Endothelial cell (in vitro differentiated cells): ENCODE measurements around the gene B3GNT7. TPM values are rescaled to one million over a fixed set of nuclear protein-coding genes. Genes with fewer than 3 reads are reported as not detected.
"Not testable (repeated sequence)": the region's sequence is repeated elsewhere in the genome, so short reads cannot be mapped to it uniquely, and the experiment has no call there.

Experiments
- DNase-seq: peaks from one replicate; pipeline ENCODE4 v3.0.0; 2021; ENCODE audit warnings: low spot score
- H3K27ac Mint-ChIP-seq: one replicate; pipeline ENCODE4 v1.8.0; 2021; ENCODE audit warnings: mixed read lengths, inconsistent platforms; ENCODE audit not compliant: unreplicated experiment
- H3K27me3 Mint-ChIP-seq: one replicate; pipeline ENCODE4 v1.8.0; 2021; ENCODE audit warnings: mild to moderate bottlenecking, moderate library complexity, mixed read lengths, inconsistent platforms; ENCODE audit not compliant: unreplicated experiment
- H3K36me3 Mint-ChIP-seq: one replicate; pipeline ENCODE4 v1.8.0; 2021; ENCODE audit warnings: mild to moderate bottlenecking, low read depth, mixed read lengths, inconsistent platforms; ENCODE audit not compliant: unreplicated experiment
- H3K4me1 Mint-ChIP-seq: one replicate; pipeline ENCODE4 v1.8.0; 2021; ENCODE audit warnings: mild to moderate bottlenecking, mixed read lengths, inconsistent platforms; ENCODE audit not compliant: unreplicated experiment
- H3K4me3 Mint-ChIP-seq: one replicate; pipeline ENCODE4 v1.8.0; 2021; ENCODE audit warnings: mild to moderate bottlenecking, mixed read lengths, inconsistent platforms; ENCODE audit not compliant: unreplicated experiment
- H3K9me3 Mint-ChIP-seq: one replicate; pipeline ENCODE4 v1.8.0; 2021; ENCODE audit warnings: mixed read lengths, inconsistent platforms; ENCODE audit not compliant: unreplicated experiment
- total RNA-seq: library from RNA; stranded (reverse); fragmentation: NEBNext Ultra II Directional; extraction: Animal tissue kit (Norgen Biotek cat#: 25700); gene quantifications from one replicate; pipeline ENCODE4 v1.2.1, GENCODE V29; 2021; ENCODE audit not compliant: unreplicated experiment
- TF ChIP-seq, protein P1 (sequence below): fragments of 200-600 bp; sonication (generic); IDR thresholded peaks from one replicate; pipeline ENCODE4 v1.5.0; 2021; ENCODE audit warnings: antibody characterized with exemption; ENCODE audit not compliant: unreplicated experiment

B3GNT7 gene
- total RNA-seq, 1 donor from 2014 or later, result 5.3 TPM

DNA sequence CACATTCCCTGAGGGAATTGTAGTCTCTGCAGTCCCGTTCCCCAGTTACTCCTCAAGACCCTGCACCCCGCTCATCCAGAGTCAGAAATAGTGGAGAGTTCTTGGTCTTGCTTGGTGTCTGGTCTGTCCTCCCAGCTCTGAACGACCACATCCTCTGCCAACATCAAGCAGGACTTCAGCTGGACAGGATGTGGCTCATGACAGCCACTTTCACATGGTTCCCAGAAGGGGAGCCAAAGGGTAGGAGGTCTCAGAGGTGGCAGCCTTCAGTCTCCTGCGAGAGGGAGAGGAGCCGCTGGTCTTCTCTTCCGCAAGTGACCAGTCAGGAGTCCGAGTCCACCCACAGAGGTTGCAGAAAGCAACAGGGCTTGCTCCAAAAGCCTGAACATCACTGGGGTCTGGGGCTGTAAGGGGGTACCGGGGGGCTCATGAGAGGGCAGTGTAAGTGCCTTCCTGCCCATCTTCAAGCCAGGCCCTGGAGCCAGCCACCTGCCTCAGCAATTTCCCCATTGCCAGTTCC lies 29.8 kb downstream of the B3GNT7 start:
- H3K9me3 Mint-ChIP-seq, result no peaks in the 10 kb centered on the region
- no peaks in the 10 kb centered on the region for H3K4me1 Mint-ChIP-seq
- DNase-seq, result no peak
- no peaks in the 10 kb centered on the region for H3K36me3 Mint-ChIP-seq
- TF ChIP-seq, protein P1, sequence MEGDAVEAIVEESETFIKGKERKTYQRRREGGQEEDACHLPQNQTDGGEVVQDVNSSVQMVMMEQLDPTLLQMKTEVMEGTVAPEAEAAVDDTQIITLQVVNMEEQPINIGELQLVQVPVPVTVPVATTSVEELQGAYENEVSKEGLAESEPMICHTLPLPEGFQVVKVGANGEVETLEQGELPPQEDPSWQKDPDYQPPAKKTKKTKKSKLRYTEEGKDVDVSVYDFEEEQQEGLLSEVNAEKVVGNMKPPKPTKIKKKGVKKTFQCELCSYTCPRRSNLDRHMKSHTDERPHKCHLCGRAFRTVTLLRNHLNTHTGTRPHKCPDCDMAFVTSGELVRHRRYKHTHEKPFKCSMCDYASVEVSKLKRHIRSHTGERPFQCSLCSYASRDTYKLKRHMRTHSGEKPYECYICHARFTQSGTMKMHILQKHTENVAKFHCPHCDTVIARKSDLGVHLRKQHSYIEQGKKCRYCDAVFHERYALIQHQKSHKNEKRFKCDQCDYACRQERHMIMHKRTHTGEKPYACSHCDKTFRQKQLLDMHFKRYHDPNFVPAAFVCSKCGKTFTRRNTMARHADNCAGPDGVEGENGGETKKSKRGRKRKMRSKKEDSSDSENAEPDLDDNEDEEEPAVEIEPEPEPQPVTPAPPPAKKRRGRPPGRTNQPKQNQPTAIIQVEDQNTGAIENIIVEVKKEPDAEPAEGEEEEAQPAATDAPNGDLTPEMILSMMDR, result no peak
- H3K4me3 Mint-ChIP-seq, result no peak overlapping the region
- no peak overlapping the region for H3K27ac Mint-ChIP-seq
- peaks cover 3% of the 10 kb centered on the region for H3K27me3 Mint-ChIP-seq

DNA sequence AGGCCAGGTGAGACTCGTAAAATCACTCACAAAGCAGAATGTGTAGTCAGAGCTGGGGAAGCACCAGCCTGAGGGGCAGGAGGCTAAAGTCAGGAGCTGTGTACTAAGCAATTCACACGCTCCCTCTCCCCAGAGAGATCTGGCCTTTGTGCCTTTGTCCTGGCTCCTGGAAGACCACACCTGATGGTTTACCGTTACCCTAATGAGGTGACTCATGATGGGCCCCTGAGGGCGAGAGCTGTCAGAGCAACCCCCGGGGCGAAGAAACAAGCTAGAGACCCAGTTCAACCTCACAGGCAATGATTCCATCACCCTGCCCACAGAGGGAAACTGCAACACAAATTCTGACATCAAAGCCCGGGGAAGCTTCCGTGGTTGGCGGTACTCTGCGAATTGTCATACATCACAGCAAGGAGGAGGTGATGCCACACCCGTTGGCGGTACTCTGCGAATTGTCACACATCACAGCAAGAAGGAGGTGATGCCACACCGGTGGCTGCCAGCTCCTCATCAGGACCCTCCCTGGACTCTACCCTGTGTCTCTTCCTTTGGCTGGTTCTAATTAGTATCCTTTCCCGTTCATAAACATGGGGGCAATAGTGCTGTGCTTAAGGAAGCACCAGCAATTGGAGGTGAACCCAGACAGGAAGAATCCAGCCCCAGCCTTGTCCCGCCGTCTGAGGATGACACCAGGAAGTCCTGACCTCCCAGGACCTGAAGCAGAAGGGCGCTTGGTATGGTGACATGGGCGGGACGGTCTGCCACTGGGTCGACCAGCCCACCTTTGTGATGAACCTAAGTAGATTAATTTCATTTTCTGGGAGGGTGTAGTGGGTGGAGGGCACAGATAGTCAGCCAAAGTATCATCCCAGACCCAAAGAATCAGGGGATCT lies 30.5 kb downstream of the B3GNT7 start:
- peaks cover 1% of the 10 kb centered on the region for H3K9me3 Mint-ChIP-seq
- no peak for DNase-seq
- H3K4me3 Mint-ChIP-seq, result no peak overlapping the region
- H3K27me3 Mint-ChIP-seq, result peaks cover 4% of the 10 kb centered on the region
- peak overlapping the region; percentile 57 for H3K27ac Mint-ChIP-seq
- no peaks in the 10 kb centered on the region for H3K4me1 Mint-ChIP-seq
- TF ChIP-seq, protein P1, result no peak
- no peaks in the 10 kb centered on the region for H3K36me3 Mint-ChIP-seq

DNA sequence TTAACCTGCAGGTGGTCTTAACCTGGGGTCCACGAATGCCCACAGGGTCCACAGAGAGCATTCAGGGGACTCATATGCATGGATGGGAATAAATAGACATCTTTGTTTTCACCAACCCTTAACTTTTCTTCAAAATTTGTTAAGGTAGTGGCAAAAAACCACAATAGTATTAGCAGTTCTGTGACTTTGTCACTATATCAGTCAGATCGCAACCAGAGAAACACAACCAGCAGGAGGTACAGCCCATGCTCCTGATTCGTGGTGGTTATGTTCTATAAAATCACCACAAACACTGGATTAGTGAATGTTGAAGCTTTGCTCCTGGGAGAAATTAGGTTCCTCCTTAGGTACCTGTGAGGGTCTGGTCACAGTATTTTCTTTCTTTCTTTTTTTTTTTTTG lies 31.6 kb downstream of the B3GNT7 start:
- DNase-seq, result no peak
- peaks cover 5% of the 10 kb centered on the region for H3K9me3 Mint-ChIP-seq
- no peaks in the 10 kb centered on the region for H3K4me1 Mint-ChIP-seq
- H3K36me3 Mint-ChIP-seq, result no peaks in the 10 kb centered on the region
- peaks cover 4% of the 10 kb centered on the region for H3K27me3 Mint-ChIP-seq
- H3K4me3 Mint-ChIP-seq, result no peak overlapping the region
- H3K27ac Mint-ChIP-seq, result no peak overlapping the region
- TF ChIP-seq, protein P1, result no peak

DNA sequence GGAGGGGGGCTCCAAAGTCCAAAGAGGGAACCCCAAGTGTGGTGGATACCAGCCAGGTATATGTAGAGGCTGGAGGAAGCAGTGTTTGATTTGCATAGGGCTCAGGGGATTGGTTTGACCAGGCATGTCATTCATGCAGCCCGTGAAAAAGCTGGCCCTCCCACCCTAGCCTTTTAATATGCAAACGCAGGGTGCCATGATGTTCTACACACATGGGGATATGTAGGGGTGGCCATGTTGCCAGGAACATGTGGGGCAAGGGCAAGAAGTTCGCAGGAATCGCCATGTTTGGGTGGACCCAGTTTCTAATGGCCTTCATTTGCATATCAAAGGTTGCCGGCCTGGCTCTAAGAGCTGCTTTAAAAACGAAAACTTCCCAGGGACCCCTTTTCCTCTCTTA lies 33.6 kb downstream of the B3GNT7 start:
- no peak overlapping the region for H3K27ac Mint-ChIP-seq
- H3K4me1 Mint-ChIP-seq, result no peaks in the 10 kb centered on the region
- H3K9me3 Mint-ChIP-seq, result peaks cover 5% of the 10 kb centered on the region
- H3K27me3 Mint-ChIP-seq, result peaks cover 3% of the 10 kb centered on the region
- DNase-seq, result no peak
- no peaks in the 10 kb centered on the region for H3K36me3 Mint-ChIP-seq
- TF ChIP-seq, protein P1, result no peak
- no peak overlapping the region for H3K4me3 Mint-ChIP-seq

DNA sequence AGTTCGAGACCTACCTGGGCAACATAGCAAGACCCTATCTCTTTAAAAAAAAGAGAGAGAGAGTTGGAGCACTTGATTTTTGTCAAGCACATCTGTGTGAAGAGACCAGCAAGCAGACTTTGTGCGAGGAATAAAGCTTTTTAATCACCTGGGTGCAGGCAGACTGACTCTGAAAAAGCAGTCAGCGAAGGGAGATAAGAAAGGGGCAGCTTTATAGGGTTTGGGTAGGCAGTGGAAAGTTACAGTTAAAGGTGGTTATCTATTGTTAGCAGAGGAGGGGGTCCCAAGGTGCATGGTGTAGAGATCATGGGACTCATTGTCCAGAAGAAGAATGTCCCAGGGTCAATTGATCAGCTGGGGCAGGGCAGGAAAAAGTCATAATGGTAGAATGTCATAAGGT lies 34.4 kb downstream of the B3GNT7 start:
- Mint-ChIP-seq H3K27me3 (peaks cover 3% of the 10 kb centered on the region), H3K36me3 (no peaks in the 10 kb centered on the region), H3K4me1 (no peaks in the 10 kb centered on the region), H3K27ac (no peak overlapping the region), H3K4me3 (no peak overlapping the region), H3K9me3 (peaks cover 5% of the 10 kb centered on the region)
- no peak for DNase-seq
- TF ChIP-seq, protein P1, result no peak

DNA sequence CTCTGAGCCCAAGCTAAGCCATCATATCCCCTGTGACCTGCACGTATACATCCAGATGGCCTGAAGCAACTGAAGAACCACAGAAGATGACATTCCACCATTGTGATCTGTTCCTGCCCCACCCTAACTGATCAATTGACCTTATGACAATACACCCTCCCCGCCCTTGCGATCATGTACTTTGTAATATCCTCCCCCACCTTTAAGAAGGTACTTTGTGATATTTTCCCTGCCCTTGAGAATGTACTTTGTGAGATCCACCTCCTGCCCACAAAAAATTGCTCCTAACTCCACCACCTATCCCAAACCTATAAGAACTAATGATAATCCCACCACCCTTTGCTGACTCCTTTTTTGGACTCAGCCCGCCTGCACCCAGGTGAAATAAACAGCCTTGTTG lies 34.9 kb downstream of the B3GNT7 start:
- H3K4me3 Mint-ChIP-seq, H3K4me1 Mint-ChIP-seq, H3K36me3 Mint-ChIP-seq, DNase-seq, H3K27ac Mint-ChIP-seq, H3K9me3 Mint-ChIP-seq, H3K27me3 Mint-ChIP-seq: not testable (repeated sequence)
